Panc1 (cell line): ENCODE measurements around the gene AKR1B15. TPM values are rescaled to one million over a fixed set of nuclear protein-coding genes. Genes with fewer than 3 reads are reported as not detected.

ENCODE experiments used
- ATAC-seq: fragments of 200-7000 bp; cut with Tn5 transposase; 2 replicates; pipeline ENCODE4 v1.9.1; 2020; ENCODE audit warnings: mild to moderate bottlenecking, moderate library complexity
- BruUV-seq: library from RNA; stranded (reverse); fragments of 400-500 nt; replicated peaks from 2 replicates; lab custom pipeline; 2021; lab: Mats Ljungman, UMichigan
- CTCF ChIA-PET: fragments of 300-600 bp; sonication (Branson Sonifier 250); formaldehyde crosslinking; loops from one replicate; lab custom pipeline; 2022; ENCODE audit warnings: antibody characterized with exemption; lab: Charles Lee
- POLR2A ChIA-PET: fragments of 300-600 bp; sonication (Branson Sonifier 250); formaldehyde crosslinking; loops from one replicate; lab custom pipeline; 2022; ENCODE audit warnings: antibody characterized with exemption; lab: Charles Lee
- DNase-seq: peaks from one replicate; pipeline ENCODE4 v3.0.0-alpha.2; 2010; ENCODE audit warnings: low read depth, low spot score
- H3K27ac ChIP-seq: 2 replicates; pipeline ENCODE4 v1.5.1; 2011; ENCODE audit warnings: mild to moderate bottlenecking, low read length, inconsistent platforms
- H3K27me3 ChIP-seq: fragments of 200-500 bp; sonication (Bioruptor generic); 2 replicates; pipeline ENCODE4 v1.6.0; 2014; ENCODE audit warnings: low read length, inconsistent platforms; ENCODE audit not compliant: control insufficient read depth, insufficient read depth
- H3K36me3 ChIP-seq: fragments of 200-500 bp; sonication (Bioruptor generic); 2 replicates; pipeline ENCODE4 v1.5.1; 2014; ENCODE audit warnings: inconsistent platforms, mild to moderate bottlenecking, low read length, moderate library complexity; ENCODE audit not compliant: control insufficient read depth, insufficient read depth
- H3K4me1 ChIP-seq: 2 replicates; pipeline ENCODE4 v1.5.1; 2011; ENCODE audit warnings: inconsistent platforms, mild to moderate bottlenecking, low read length, moderate library complexity; ENCODE audit not compliant: control insufficient read depth, insufficient read depth
- H3K4me3 ChIP-seq, 2 experiments: 2 replicates each; pipeline ENCODE4 v1.5.1; 2011 to 2012; ENCODE audit warnings: low read depth in 2 of 2, low read length in 2 of 2, mild to moderate bottlenecking in 2 of 2, inconsistent platforms in 1 of 2, moderate library complexity in 1 of 2
- H3K9me3 ChIP-seq: fragments of 200-500 bp; sonication (Bioruptor generic); 2 replicates; pipeline ENCODE4 v1.5.1; 2014; ENCODE audit warnings: low read depth, mild to moderate bottlenecking, inconsistent platforms, low read length, moderate library complexity; ENCODE audit not compliant: control insufficient read depth, insufficient read depth
- POLR2AphosphoS5 ChIP-seq: IDR thresholded peaks from 2 replicates; pipeline ENCODE4 v1.6.1; 2012; ENCODE audit warnings: mild to moderate bottlenecking, low read depth, low read length, moderate library complexity
- SIN3A ChIP-seq: IDR thresholded peaks from 2 replicates; pipeline ENCODE4 v1.6.1; 2012; ENCODE audit warnings: low read depth, mild to moderate bottlenecking, low read length, moderate library complexity, borderline replicate concordance; ENCODE audit not compliant: insufficient read depth
- TCF7L2 ChIP-seq: IDR thresholded peaks from 2 replicates; pipeline ENCODE4 v1.6.1; 2011; ENCODE audit warnings: mild to moderate bottlenecking, low read depth, low read length, inconsistent platforms
- in situ Hi-C: cut with HindIII; loops from 2 replicates; pipeline ENCODE4 v1.10.0; 2016; ENCODE audit warnings: low sequenced_read_pairs, low pct_unique_long_range_greater_than_20kb
- intact Hi-C: fragments of 100-400 bp; cut with micrococcal nuclease; formaldehyde crosslinking; loops from one replicate; pipeline ENCODE4 v1.10.0; 2022; ENCODE audit not compliant: unreplicated experiment
- total RNA-seq: library from RNA; stranded (reverse); gene quantifications from one replicate; pipeline ENCODE4 v1.2.1, GENCODE V29; 2021; ENCODE audit not compliant: unreplicated experiment
- TF ChIP-seq, protein P1 (sequence below), 2 experiments: IDR thresholded peaks; 2 replicates each; pipeline ENCODE4 v1.6.1; 2011 to 2012; ENCODE audit warnings: low read depth in 2 of 2, control low read depth in 1 of 2, low read length in 1 of 2, mild to moderate bottlenecking in 1 of 2, moderate library complexity in 1 of 2; ENCODE audit not compliant: insufficient read depth in 1 of 2
- TF ChIP-seq, protein P2 (sequence below): fragments of 450-650 bp; IDR thresholded peaks from 2 replicates; pipeline ENCODE4 v1.5.1; 2017; ENCODE audit warnings: mild to moderate bottlenecking

The AKR1B15 gene
- total RNA-seq, 1 experiment from 2014 or later: not detected

- DNase-seq: no peak
- ATAC-seq: no peak
- Histone ChIP-seq H3K4me3 (no peak overlapping the region), H3K27ac (no peak overlapping the region), H3K36me3 (no peaks in the 10 kb centered on the region), H3K9me3 (no peaks in the 10 kb centered on the region), H3K4me1 (no peaks in the 10 kb centered on the region), H3K27me3 (peaks cover 9% of the 10 kb centered on the region; the same call in 1 of the 2 replicates)
- TF ChIP-seq SIN3A: no peak
- no peak for TF ChIP-seq POLR2AphosphoS5
- TF ChIP-seq, protein P1, sequence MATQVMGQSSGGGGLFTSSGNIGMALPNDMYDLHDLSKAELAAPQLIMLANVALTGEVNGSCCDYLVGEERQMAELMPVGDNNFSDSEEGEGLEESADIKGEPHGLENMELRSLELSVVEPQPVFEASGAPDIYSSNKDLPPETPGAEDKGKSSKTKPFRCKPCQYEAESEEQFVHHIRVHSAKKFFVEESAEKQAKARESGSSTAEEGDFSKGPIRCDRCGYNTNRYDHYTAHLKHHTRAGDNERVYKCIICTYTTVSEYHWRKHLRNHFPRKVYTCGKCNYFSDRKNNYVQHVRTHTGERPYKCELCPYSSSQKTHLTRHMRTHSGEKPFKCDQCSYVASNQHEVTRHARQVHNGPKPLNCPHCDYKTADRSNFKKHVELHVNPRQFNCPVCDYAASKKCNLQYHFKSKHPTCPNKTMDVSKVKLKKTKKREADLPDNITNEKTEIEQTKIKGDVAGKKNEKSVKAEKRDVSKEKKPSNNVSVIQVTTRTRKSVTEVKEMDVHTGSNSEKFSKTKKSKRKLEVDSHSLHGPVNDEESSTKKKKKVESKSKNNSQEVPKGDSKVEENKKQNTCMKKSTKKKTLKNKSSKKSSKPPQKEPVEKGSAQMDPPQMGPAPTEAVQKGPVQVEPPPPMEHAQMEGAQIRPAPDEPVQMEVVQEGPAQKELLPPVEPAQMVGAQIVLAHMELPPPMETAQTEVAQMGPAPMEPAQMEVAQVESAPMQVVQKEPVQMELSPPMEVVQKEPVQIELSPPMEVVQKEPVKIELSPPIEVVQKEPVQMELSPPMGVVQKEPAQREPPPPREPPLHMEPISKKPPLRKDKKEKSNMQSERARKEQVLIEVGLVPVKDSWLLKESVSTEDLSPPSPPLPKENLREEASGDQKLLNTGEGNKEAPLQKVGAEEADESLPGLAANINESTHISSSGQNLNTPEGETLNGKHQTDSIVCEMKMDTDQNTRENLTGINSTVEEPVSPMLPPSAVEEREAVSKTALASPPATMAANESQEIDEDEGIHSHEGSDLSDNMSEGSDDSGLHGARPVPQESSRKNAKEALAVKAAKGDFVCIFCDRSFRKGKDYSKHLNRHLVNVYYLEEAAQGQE (IDR thresholded peaks at IDR 0.05; ENCODE audit: insufficient read depth in 1 of 2, low read depth in 2 of 2, low read length in 1 of 2): no peak
- no peak for TF ChIP-seq TCF7L2
- TF ChIP-seq, protein P2, sequence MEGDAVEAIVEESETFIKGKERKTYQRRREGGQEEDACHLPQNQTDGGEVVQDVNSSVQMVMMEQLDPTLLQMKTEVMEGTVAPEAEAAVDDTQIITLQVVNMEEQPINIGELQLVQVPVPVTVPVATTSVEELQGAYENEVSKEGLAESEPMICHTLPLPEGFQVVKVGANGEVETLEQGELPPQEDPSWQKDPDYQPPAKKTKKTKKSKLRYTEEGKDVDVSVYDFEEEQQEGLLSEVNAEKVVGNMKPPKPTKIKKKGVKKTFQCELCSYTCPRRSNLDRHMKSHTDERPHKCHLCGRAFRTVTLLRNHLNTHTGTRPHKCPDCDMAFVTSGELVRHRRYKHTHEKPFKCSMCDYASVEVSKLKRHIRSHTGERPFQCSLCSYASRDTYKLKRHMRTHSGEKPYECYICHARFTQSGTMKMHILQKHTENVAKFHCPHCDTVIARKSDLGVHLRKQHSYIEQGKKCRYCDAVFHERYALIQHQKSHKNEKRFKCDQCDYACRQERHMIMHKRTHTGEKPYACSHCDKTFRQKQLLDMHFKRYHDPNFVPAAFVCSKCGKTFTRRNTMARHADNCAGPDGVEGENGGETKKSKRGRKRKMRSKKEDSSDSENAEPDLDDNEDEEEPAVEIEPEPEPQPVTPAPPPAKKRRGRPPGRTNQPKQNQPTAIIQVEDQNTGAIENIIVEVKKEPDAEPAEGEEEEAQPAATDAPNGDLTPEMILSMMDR: no peak
- no TSS peak for BruUV-seq
- ChIA-PET CTCF (no interaction called here), POLR2A (interaction anchor here (1.0 kb wide), 1 partner anchor 14 kb away, joined by 3 read pairs; no protein-coding TSS in a partner anchor)
- in situ Hi-C loops (no loop called here), intact Hi-C loops (no loop called here)
Observed at GRCh38 chr7:134625550-134625949, 76.6 kb downstream of the AKR1B15 start.

DNA sequence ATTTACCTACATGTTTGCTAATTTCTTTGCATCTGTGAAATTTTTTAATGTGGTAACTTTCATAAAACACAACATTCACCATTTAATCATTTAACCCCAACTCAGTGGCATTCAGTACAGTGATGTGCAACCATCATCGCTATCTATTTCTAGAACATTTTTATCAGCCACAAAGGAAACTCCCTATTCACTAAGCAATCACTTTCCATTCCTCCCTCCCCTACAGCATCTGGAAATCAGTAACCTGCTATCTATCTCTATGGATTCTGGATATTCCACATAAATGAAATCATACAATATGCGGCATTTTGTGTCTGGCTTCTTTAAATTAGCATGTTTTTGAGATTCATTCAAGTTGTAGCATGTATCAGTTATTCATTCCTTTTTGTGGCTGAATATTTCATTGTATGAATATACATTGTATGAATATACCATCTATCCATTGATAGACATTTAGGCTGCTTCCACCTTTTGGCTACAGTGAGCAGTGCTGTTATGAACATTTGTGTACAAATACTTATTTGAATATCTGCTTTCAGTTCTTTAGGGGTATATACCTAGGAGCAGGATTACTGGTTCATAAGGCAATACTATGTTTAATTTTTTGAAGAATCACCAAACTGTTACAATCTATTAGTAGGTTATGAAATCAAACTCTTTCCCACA, 78.3 kb downstream of the AKR1B15 start:
- no peak for TF ChIP-seq TCF7L2
- TF ChIP-seq, protein P1 (IDR thresholded peaks at IDR 0.05; ENCODE audit: insufficient read depth in 1 of 2, low read depth in 2 of 2, low read length in 1 of 2): no peak
- TF ChIP-seq, protein P2: no peak
- no peak for TF ChIP-seq SIN3A
- TF ChIP-seq POLR2AphosphoS5: no peak
- Histone ChIP-seq H3K4me3 (no peak overlapping the region), H3K27me3 (peaks cover 9% of the 10 kb centered on the region; the same call in 1 of the 2 replicates), H3K27ac (no peak overlapping the region), H3K4me1 (no peaks in the 10 kb centered on the region), H3K36me3 (no peaks in the 10 kb centered on the region), H3K9me3 (no peaks in the 10 kb centered on the region)
- ATAC-seq: no peak
- CTCF ChIA-PET: no interaction called here
- intact Hi-C loops: no loop called here
- POLR2A ChIA-PET: no interaction called here
- BruUV-seq: no TSS peak
- in situ Hi-C loops: no loop called here
- no peak for DNase-seq
